GM19239 (cell line): Measurements from ENCODE around the gene ATP5F1A.

ENCODE experiments used
- DNase-seq: peaks from one replicate; pipeline ENCODE4 v3.0.0; 2011; ENCODE audit warnings: low spot score; ENCODE audit not compliant: insufficient read length
- FAIRE-seq: peaks from 2 replicates; lab custom pipeline; 2011; peaks lifted over from hg19 to GRCh38; lab: Jason Lieb, UNC

Gene ATP5F1A

GRCh38 chr18:46079336-46079735 lies 18.8 kb downstream of the ATP5F1A start:
- no peak for DNase-seq
- no peak for FAIRE-seq

- DNase-seq: no peak
- peak; percentile 98 for FAIRE-seq
Observed at GRCh38 chr18:46073474-46074331, 24.4 kb downstream of the ATP5F1A start.

- DNase-seq (no peak), FAIRE-seq (no peak)
Observed at GRCh38 chr18:46072959-46073358, 25.1 kb downstream of the ATP5F1A start.

- FAIRE-seq (no peak), DNase-seq (no peak)
Observed at GRCh38 chr18:46072376-46072867, 25.7 kb downstream of the ATP5F1A start.

GRCh38 chr18:46071653-46072375 lies 26.3 kb downstream of the ATP5F1A start, which contains the start of gene PSTPIP2:
Gene PSTPIP2 (minus strand): TSS chr18:46072260. CDS start chr18:46072188, 72 bp downstream.
- DNase-seq (peak; percentile 51), FAIRE-seq (no peak)

- DNase-seq (no peak), FAIRE-seq (peak; percentile 79)
Observed at GRCh38 chr18:46070815-46071652, 27.1 kb downstream of the ATP5F1A start.

GRCh38 chr18:46070232-46070631 lies 27.9 kb downstream of the ATP5F1A start:
- FAIRE-seq (no peak), DNase-seq (no peak)

- FAIRE-seq: peak; percentile 39
- no peak for DNase-seq
Observed at GRCh38 chr18:46069524-46069923, 28.6 kb downstream of the ATP5F1A start.

GRCh38 chr18:46068763-46069162 lies 29.3 kb downstream of the ATP5F1A start:
- FAIRE-seq: peak; percentile 48

GRCh38 chr18:46067438-46068007 lies 30.6 kb downstream of the ATP5F1A start:
- FAIRE-seq (no peak), DNase-seq (no peak)

More at GRCh38 chr18:46068763-46069162, 29.3 kb downstream of the ATP5F1A start:
- no peak for DNase-seq

- DNase-seq (no peak), FAIRE-seq (no peak)
Observed at GRCh38 chr18:46062781-46063180, 35.3 kb downstream of the ATP5F1A start.

- DNase-seq (no peak), FAIRE-seq (no peak)
Observed at GRCh38 chr18:46061796-46062195, 36.3 kb downstream of the ATP5F1A start.

GRCh38 chr18:46061387-46061786 lies 36.7 kb downstream of the ATP5F1A start:
- DNase-seq (no peak), FAIRE-seq (no peak)

GRCh38 chr18:46060359-46060841 lies 37.7 kb downstream of the ATP5F1A start:
- DNase-seq (no peak), FAIRE-seq (no peak)

GRCh38 chr18:46055838-46056230 lies 42.3 kb downstream of the ATP5F1A start:
- no peak for FAIRE-seq
- DNase-seq: no peak

GRCh38 chr18:46054956-46055837 lies 42.9 kb downstream of the ATP5F1A start:
- DNase-seq: no peak
- FAIRE-seq: peak; percentile 88

- DNase-seq: no peak
- no peak for FAIRE-seq
Observed at GRCh38 chr18:46053368-46054095, 44.6 kb downstream of the ATP5F1A start.
